Parathyroid adenoma (tissue), 2 donors: ENCODE data around the gene FHOD3.

ENCODE experiments used
- H2AFZ ChIP-seq: fragments of 300-600 bp; sonication (generic); one replicate; pipeline ENCODE4 v1.7.0; 2017; ENCODE audit warnings: antibody characterized with exemption, mild to moderate bottlenecking
- H3K27ac ChIP-seq: fragments of 300-600 bp; sonication (generic); one replicate; pipeline ENCODE4 v1.7.0; 2017
- H3K27me3 ChIP-seq: fragments of 300-600 bp; sonication (generic); one replicate; pipeline ENCODE4 v1.7.0; 2017; ENCODE audit warnings: low read length; ENCODE audit not compliant: control insufficient read depth, insufficient read depth
- H3K36me3 ChIP-seq: fragments of 300-600 bp; sonication (generic); one replicate; pipeline ENCODE4 v1.7.0; 2017; ENCODE audit warnings: low read length; ENCODE audit not compliant: control insufficient read depth, insufficient read depth
- H3K4me1 ChIP-seq: fragments of 300-600 bp; sonication (generic); one replicate; pipeline ENCODE4 v1.7.0; 2017; ENCODE audit warnings: control low read depth
- H3K4me2 ChIP-seq: fragments of 300-600 bp; sonication (generic); one replicate; pipeline ENCODE4 v1.7.0; 2017; ENCODE audit warnings: low read length
- H3K4me3 ChIP-seq: fragments of 300-600 bp; sonication (generic); one replicate; pipeline ENCODE4 v1.7.0; 2017; ENCODE audit warnings: low read depth, low read length
- H3K79me2 ChIP-seq: fragments of 300-600 bp; sonication (generic); one replicate; pipeline ENCODE4 v1.7.0; 2017; ENCODE audit warnings: control low read depth
- H3K9ac ChIP-seq: fragments of 300-600 bp; sonication (generic); one replicate; pipeline ENCODE4 v1.7.0; 2017; ENCODE audit warnings: mild to moderate bottlenecking
- H3K9me3 ChIP-seq: fragments of 300-600 bp; sonication (generic); one replicate; pipeline ENCODE4 v1.7.0; 2017; ENCODE audit warnings: low read length; ENCODE audit not compliant: control insufficient read depth
- TF ChIP-seq, protein P1 (sequence below): fragments of 300-600 bp; sonication (generic); IDR thresholded peaks from one replicate; pipeline ENCODE4 v1.7.0; 2017; ENCODE audit warnings: antibody characterized with exemption, mild to moderate bottlenecking
- donor health status: primary hyperparathyroidism.

FHOD3 gene

GRCh38 chr18:36567800-36568199 is 270.3 kb downstream of the FHOD3 start:
- H3K9me3 ChIP-seq = no peaks in the 10 kb centered on the region
- H3K27me3 ChIP-seq = no peaks in the 10 kb centered on the region
- H3K27ac ChIP-seq = no peak overlapping the region
- H3K79me2 ChIP-seq = no peaks in the 10 kb centered on the region
- no peak overlapping the region for H3K4me2 ChIP-seq
- H3K4me3 ChIP-seq = no peak overlapping the region
- TF ChIP-seq, protein P1, sequence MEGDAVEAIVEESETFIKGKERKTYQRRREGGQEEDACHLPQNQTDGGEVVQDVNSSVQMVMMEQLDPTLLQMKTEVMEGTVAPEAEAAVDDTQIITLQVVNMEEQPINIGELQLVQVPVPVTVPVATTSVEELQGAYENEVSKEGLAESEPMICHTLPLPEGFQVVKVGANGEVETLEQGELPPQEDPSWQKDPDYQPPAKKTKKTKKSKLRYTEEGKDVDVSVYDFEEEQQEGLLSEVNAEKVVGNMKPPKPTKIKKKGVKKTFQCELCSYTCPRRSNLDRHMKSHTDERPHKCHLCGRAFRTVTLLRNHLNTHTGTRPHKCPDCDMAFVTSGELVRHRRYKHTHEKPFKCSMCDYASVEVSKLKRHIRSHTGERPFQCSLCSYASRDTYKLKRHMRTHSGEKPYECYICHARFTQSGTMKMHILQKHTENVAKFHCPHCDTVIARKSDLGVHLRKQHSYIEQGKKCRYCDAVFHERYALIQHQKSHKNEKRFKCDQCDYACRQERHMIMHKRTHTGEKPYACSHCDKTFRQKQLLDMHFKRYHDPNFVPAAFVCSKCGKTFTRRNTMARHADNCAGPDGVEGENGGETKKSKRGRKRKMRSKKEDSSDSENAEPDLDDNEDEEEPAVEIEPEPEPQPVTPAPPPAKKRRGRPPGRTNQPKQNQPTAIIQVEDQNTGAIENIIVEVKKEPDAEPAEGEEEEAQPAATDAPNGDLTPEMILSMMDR = no peak
- H3K36me3 ChIP-seq = no peaks in the 10 kb centered on the region
- H3K9ac ChIP-seq = no peak overlapping the region
- H2AFZ ChIP-seq = no peak overlapping the region
- H3K4me1 ChIP-seq = peaks cover 2% of the 10 kb centered on the region

DNA sequence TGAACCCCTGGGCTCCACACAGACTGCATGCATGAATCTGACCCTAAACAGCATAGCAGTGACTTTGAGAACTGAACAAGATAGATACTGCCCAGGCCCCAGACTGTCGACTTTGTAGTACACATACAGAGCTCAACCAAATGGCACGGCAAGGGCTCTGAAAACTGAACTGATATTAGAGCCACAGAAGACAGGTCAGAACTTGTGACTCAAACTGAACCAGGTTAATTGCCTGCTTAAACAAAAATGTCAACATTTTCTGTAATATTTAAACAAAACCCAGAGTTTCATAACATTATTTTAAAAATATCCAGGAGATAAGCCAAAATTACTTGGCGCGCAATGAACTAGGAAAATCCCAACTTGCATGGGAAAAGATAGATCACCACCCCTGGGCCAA is 271.0 kb downstream of the FHOD3 start:
- Histone ChIP-seq H3K36me3 (no peaks in the 10 kb centered on the region), H3K9ac (no peak overlapping the region), H2AFZ (no peak overlapping the region), H3K4me2 (no peak overlapping the region), H3K79me2 (no peaks in the 10 kb centered on the region), H3K4me1 (peaks cover 2% of the 10 kb centered on the region), H3K9me3 (no peaks in the 10 kb centered on the region), H3K4me3 (no peak overlapping the region), H3K27ac (no peak overlapping the region), H3K27me3 (no peaks in the 10 kb centered on the region)
- TF ChIP-seq, protein P1 = no peak

DNA sequence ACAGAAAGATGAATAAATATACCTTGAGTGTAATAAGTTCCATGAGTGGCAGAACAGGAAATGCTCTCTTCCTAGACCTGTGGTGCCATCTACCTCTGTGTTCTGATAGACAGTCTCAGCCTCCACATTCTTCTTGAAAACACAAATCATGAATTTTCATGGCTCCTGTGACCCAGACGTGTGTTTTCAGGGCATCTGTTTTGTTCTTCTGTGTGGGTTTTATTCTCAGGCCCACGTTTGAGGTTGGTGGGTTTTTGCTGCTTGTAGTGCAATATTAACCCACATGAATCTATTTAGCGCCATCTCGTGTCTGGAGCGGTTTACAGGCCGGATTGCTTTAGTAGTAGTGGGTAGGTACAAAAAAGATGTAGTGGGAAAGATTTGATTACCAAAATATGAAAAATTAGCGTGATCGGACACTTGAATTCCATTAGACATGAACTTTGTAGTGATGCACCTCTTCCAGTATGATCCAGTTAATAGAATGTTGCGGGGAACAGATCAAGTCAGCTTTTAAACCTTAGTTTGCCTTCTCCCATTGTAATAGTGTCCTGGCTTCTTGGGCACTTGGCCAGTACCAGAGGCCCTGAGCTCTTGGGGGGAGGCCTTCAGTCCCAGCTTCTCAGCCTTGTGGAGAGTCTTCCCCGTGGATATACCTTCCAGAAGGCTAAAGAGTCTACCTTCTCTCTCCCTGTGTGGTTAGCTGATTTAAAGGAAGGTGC is 274.8 kb downstream of the FHOD3 start:
- Histone ChIP-seq H3K79me2 (no peaks in the 10 kb centered on the region), H3K27me3 (no peaks in the 10 kb centered on the region), H3K4me2 (no peak overlapping the region), H3K4me1 (peaks cover 2% of the 10 kb centered on the region), H3K9ac (no peak overlapping the region), H2AFZ (no peak overlapping the region), H3K36me3 (no peaks in the 10 kb centered on the region), H3K4me3 (no peak overlapping the region), H3K27ac (no peak overlapping the region), H3K9me3 (no peaks in the 10 kb centered on the region)
- TF ChIP-seq, protein P1 = peak; percentile 41

GRCh38 chr18:36576339-36576738 is 278.8 kb downstream of the FHOD3 start:
- peaks cover 18% of the 10 kb centered on the region for H3K4me1 ChIP-seq
- no peak overlapping the region for H3K4me2 ChIP-seq
- no peak overlapping the region for H3K27ac ChIP-seq
- no peaks in the 10 kb centered on the region for H3K36me3 ChIP-seq
- H3K9me3 ChIP-seq = no peaks in the 10 kb centered on the region
- H3K27me3 ChIP-seq = no peaks in the 10 kb centered on the region
- no peaks in the 10 kb centered on the region for H3K79me2 ChIP-seq
- H3K9ac ChIP-seq = no peak overlapping the region
- TF ChIP-seq, protein P1 = no peak
- no peak overlapping the region for H2AFZ ChIP-seq
- H3K4me3 ChIP-seq = no peak overlapping the region
